Measurements from ENCODE around the gene AKT2.
A peak's percentile ranks its signal among the peaks of the same experiment; 100 is the strongest.

The AKT2 gene

GRCh38 chr19:40313229-40313983, 28.3 kb upstream of the AKT2 start:
- H3K4me3 ChIP-seq (ENCODE audit: low read length): no peak overlapping the region
- TF ChIP-seq CTCF (IDR thresholded peaks at IDR 0.05; ENCODE audit: insufficient read depth, low read depth, low read length, missing control alignments): no peak
- DNase-seq (ENCODE audit: low read depth): no peak

GRCh38 chr19:40312533-40312932, 27.4 kb upstream of the AKT2 start:
- no peak for TF ChIP-seq CTCF (IDR thresholded peaks at IDR 0.05; ENCODE audit: insufficient read depth, low read depth, low read length, missing control alignments)
- no peak for DNase-seq (ENCODE audit: low read depth)
- no peak overlapping the region for H3K4me3 ChIP-seq (ENCODE audit: low read length)

- no peak overlapping the region for H3K4me3 ChIP-seq (ENCODE audit: low read length)
- DNase-seq (ENCODE audit: low read depth): no peak
- TF ChIP-seq CTCF (IDR thresholded peaks at IDR 0.05; ENCODE audit: insufficient read depth, low read depth, low read length, missing control alignments): no peak
Measured at GRCh38 chr19:40309666-40310065, 24.5 kb upstream of the AKT2 start.

- no peak overlapping the region for H3K4me3 ChIP-seq (ENCODE audit: low read length)
- TF ChIP-seq CTCF (IDR thresholded peaks at IDR 0.05; ENCODE audit: insufficient read depth, low read depth, low read length, missing control alignments): peak; percentile 75
- DNase-seq (ENCODE audit: low read depth): peak; percentile 91
Measured at GRCh38 chr19:40305403-40305802, 20.3 kb upstream of the AKT2 start.

GRCh38 chr19:40304306-40304705, 19.2 kb upstream of the AKT2 start:
- H3K4me3 ChIP-seq (ENCODE audit: low read length): no peak overlapping the region
- TF ChIP-seq CTCF (IDR thresholded peaks at IDR 0.05; ENCODE audit: insufficient read depth, low read depth, low read length, missing control alignments): no peak
- DNase-seq (ENCODE audit: low read depth): no peak

GRCh38 chr19:40303765-40304164, 18.6 kb upstream of the AKT2 start:
- no peak for TF ChIP-seq CTCF (IDR thresholded peaks at IDR 0.05; ENCODE audit: insufficient read depth, low read depth, low read length, missing control alignments)
- DNase-seq (ENCODE audit: low read depth): no peak
- no peak overlapping the region for H3K4me3 ChIP-seq (ENCODE audit: low read length)
